ENCODE data around the gene METTL9.
"Not testable (repeated sequence)": the region's sequence is repeated elsewhere in the genome, so short reads cannot be mapped to it uniquely, and the experiment has no call there.

Gene METTL9

GRCh38 chr16:21673469-21673868, 74.1 kb downstream of the METTL9 start:
- H3K4me3 ChIP-seq (ENCODE audit: low read length): no peak overlapping the region
- DNase-seq (ENCODE audit: low read depth): no peak
- TF ChIP-seq CTCF (conservative IDR thresholded peaks at IDR 0.05; ENCODE audit: low read depth, low read length): no peak

GRCh38 chr16:21674456-21674855, 75.1 kb downstream of the METTL9 start:
- not testable (repeated sequence) for DNase-seq (ENCODE audit: low read depth); H3K4me3 ChIP-seq (ENCODE audit: low read length)

- DNase-seq (ENCODE audit: low read depth); H3K4me3 ChIP-seq (ENCODE audit: low read length): not testable (repeated sequence)
Measured at GRCh38 chr16:21680714-21681113, 81.3 kb downstream of the METTL9 start.

GRCh38 chr16:21683184-21683583, 83.8 kb downstream of the METTL9 start:
- no peak overlapping the region for H3K4me3 ChIP-seq (ENCODE audit: low read length)
- DNase-seq (ENCODE audit: low read depth): no peak
- no peak for TF ChIP-seq CTCF (conservative IDR thresholded peaks at IDR 0.05; ENCODE audit: low read depth, low read length)

- H3K4me3 ChIP-seq (ENCODE audit: low read length): no peak overlapping the region
- peak; percentile 51 for TF ChIP-seq CTCF (conservative IDR thresholded peaks at IDR 0.05; ENCODE audit: low read depth, low read length)
- DNase-seq (ENCODE audit: low read depth): no peak
Measured at GRCh38 chr16:21684199-21684598, 84.8 kb downstream of the METTL9 start.

- DNase-seq (ENCODE audit: low read depth): no peak
- no peak overlapping the region for H3K4me3 ChIP-seq (ENCODE audit: low read length)
- no peak for TF ChIP-seq CTCF (conservative IDR thresholded peaks at IDR 0.05; ENCODE audit: low read depth, low read length)
Measured at GRCh38 chr16:21685034-21685455, 85.7 kb downstream of the METTL9 start.

GRCh38 chr16:21689107-21689506, 89.7 kb downstream of the METTL9 start:
- DNase-seq (ENCODE audit: low read depth): no peak
- no peak for TF ChIP-seq CTCF (conservative IDR thresholded peaks at IDR 0.05; ENCODE audit: low read depth, low read length)

GRCh38 chr16:21690967-21691366, 91.6 kb downstream of the METTL9 start:
- H3K4me3 ChIP-seq (ENCODE audit: low read length); DNase-seq (ENCODE audit: low read depth): not testable (repeated sequence)

More at GRCh38 chr16:21689107-21689506, 89.7 kb downstream of the METTL9 start:
- no peak overlapping the region for H3K4me3 ChIP-seq (ENCODE audit: low read length)

GRCh38 chr16:21694609-21695008, 95.2 kb downstream of the METTL9 start:
- H3K4me3 ChIP-seq (ENCODE audit: low read length): no peak overlapping the region
- no peak for DNase-seq (ENCODE audit: low read depth)
- TF ChIP-seq CTCF (conservative IDR thresholded peaks at IDR 0.05; ENCODE audit: low read depth, low read length): no peak

Data from retinal pigment epithelial cell (primary cell).